Naive thymus-derived CD4-positive, alpha-beta T cell (primary cell): ENCODE measurements around the gene GPRIN3. TPM values are rescaled to one million over a fixed set of nuclear protein-coding genes. Genes with fewer than 3 reads are reported as not detected.

ENCODE experiments used
- ATAC-seq: fragments of 150-1000 bp; cut with Tn5 transposase; 2 replicates; pipeline ENCODE4 v1.10.0; 2021; ENCODE audit warnings: mild to moderate bottlenecking, moderate library complexity
- CTCF ChIA-PET: fragments of 350-600 bp; sonication (Branson Sonifier 250); formaldehyde crosslinking; loops from one replicate; lab custom pipeline; 2021; ENCODE audit warnings: antibody characterized with exemption; lab: Charles Lee
- POLR2A ChIA-PET: fragments of 350-600 bp; sonication (Branson Sonifier 250); formaldehyde crosslinking; loops from one replicate; lab custom pipeline; 2021; ENCODE audit warnings: antibody characterized with exemption, inconsistent platforms; lab: Charles Lee
- DNase-seq, 9 donors: peaks; one replicate each; pipeline versions ENCODE4 v3.0.0 to v3.0.0-alpha.2; 2020 to 2022; ENCODE audit warnings: mixed read lengths in 1 of 9
- H3K27ac ChIP-seq: one replicate; pipeline ENCODE4 v1.7.0; 2013; ENCODE audit warnings: mild to moderate bottlenecking, low read depth, low read length, moderate library complexity
- H3K27me3 ChIP-seq, 2 donors: one replicate each; pipeline ENCODE4 v1.7.0; 2013; ENCODE audit warnings: low read length in 2 of 2, mild to moderate bottlenecking in 2 of 2, moderate library complexity in 2 of 2; ENCODE audit not compliant: control insufficient read depth in 2 of 2, insufficient read depth in 2 of 2
- H3K36me3 ChIP-seq, 3 experiments: 1 replicate in 2 of 3; 2 replicates in 1 of 3; pipeline ENCODE4 v1.7.0; 2013; ENCODE audit warnings: low read length in 3 of 3, mild to moderate bottlenecking in 3 of 3, moderate library complexity in 1 of 3; ENCODE audit not compliant: insufficient read depth in 3 of 3, control insufficient read depth in 2 of 3
- H3K4me1 ChIP-seq, 2 donors: one replicate each; pipeline ENCODE4 v1.7.0; 2013; ENCODE audit warnings: low read length in 2 of 2, mild to moderate bottlenecking in 2 of 2, moderate library complexity in 1 of 2; ENCODE audit not compliant: control insufficient read depth in 2 of 2, insufficient read depth in 2 of 2
- H3K4me3 ChIP-seq: 2 replicates; pipeline ENCODE4 v1.7.0; 2013; ENCODE audit warnings: mild to moderate bottlenecking, low read length
- H3K9me3 ChIP-seq, 3 experiments: 1 replicate in 2 of 3; 2 replicates in 1 of 3; pipeline ENCODE4 v1.7.0; 2013; ENCODE audit warnings: low read length in 3 of 3; ENCODE audit not compliant: control insufficient read depth in 2 of 3
- H3K27ac Mint-ChIP-seq, 9 donors: one replicate each; pipeline ENCODE4 v1.8.0; 2020 to 2022; ENCODE audit warnings: mixed read lengths in 9 of 9, mild to moderate bottlenecking in 8 of 9, moderate library complexity in 5 of 9, inconsistent platforms in 2 of 9
- H3K27me3 Mint-ChIP-seq, 5 donors: one replicate each; pipeline ENCODE4 v1.8.0; 2021 to 2022; ENCODE audit warnings: mixed read lengths in 5 of 5, mild to moderate bottlenecking in 1 of 5
- H3K36me3 Mint-ChIP-seq, 5 donors: one replicate each; pipeline ENCODE4 v1.8.0; 2020 to 2022; ENCODE audit warnings: mixed read lengths in 5 of 5, mild to moderate bottlenecking in 3 of 5, inconsistent platforms in 1 of 5
- H3K4me1 Mint-ChIP-seq, 7 donors: one replicate each; pipeline ENCODE4 v1.8.0; 2020 to 2022; ENCODE audit warnings: mixed read lengths in 7 of 7, mild to moderate bottlenecking in 3 of 7, inconsistent platforms in 1 of 7
- H3K4me3 Mint-ChIP-seq, 10 donors: one replicate each; pipeline ENCODE4 v1.8.0; 2020 to 2022; ENCODE audit warnings: mild to moderate bottlenecking in 10 of 10, mixed read lengths in 10 of 10, moderate library complexity in 6 of 10, inconsistent platforms in 2 of 10
- H3K9me3 Mint-ChIP-seq, 11 donors: one replicate each; pipeline ENCODE4 v1.8.0; 2020 to 2022; ENCODE audit warnings: mixed read lengths in 11 of 11, mild to moderate bottlenecking in 4 of 11, inconsistent platforms in 1 of 11, moderate library complexity in 1 of 11
- intact Hi-C, 2 donors: fragments of 100-400 bp; cut with micrococcal nuclease; formaldehyde crosslinking; loops; one replicate each; pipeline ENCODE4 v1.15.1; 2023
- polyA plus RNA-seq, 2 donors: library from polyadenylated mRNA; unstranded; fragments of 300-500 nt; fragmentation: Illumina TruSeq; gene quantifications; one replicate each; pipeline ENCODE4 v1.2.3, GENCODE V29; 2021
- total RNA-seq, 6 experiments: library from RNA in 5 of 6; stranded (reverse) in 5 of 6; gene quantifications; 1 replicate in 5 of 6; 2 replicates in 1 of 6; pipeline ENCODE4 v1.2.3 and lab custom pipeline; 2021 to 2026

Gene GPRIN3
- total and polyA plus RNA-seq, 7 experiments from 2014 or later = 7.3 to 55.5 (median 11.2) TPM

- ChIA-PET POLR2A (no interaction called here), CTCF (no interaction called here)
- DNase-seq = no peak
- Mint-ChIP-seq H3K36me3 (peaks cover 6 to 45% (median 31%) of the 10 kb centered on the region in 5 donors), H3K27me3 (no peaks in the 10 kb centered on the region), H3K4me1 (peaks cover 37 to 78% (median 71%) of the 10 kb centered on the region in 7 donors), H3K4me3 (no peak overlapping the region), H3K9me3 (peaks cover 0 to 12% (median 3%) of the 10 kb centered on the region in 11 donors), H3K27ac (peak overlapping the region in 1 of 9 donors; percentile 47)
- no peak for ATAC-seq
- H3K4me1 ChIP-seq = peaks cover 7 to 36% of the 10 kb centered on the region in 2 donors
- no peaks in the 10 kb centered on the region for H3K36me3 ChIP-seq
- H3K27me3 ChIP-seq = no peaks in the 10 kb centered on the region
- no peak overlapping the region for H3K27ac ChIP-seq
- intact Hi-C loops = loop anchor here in 1 of 2 donors (1.0 kb wide), 1 partner anchor 8 kb away; no protein-coding TSS in a partner anchor
- no peak overlapping the region for H3K4me3 ChIP-seq
- H3K9me3 ChIP-seq = no peaks in the 10 kb centered on the region
These were observed 41.5 kb downstream of the GPRIN3 start for GRCh38 chr4:89266128-89266527.

- H3K4me1 Mint-ChIP-seq = peaks cover 36 to 80% (median 70%) of the 10 kb centered on the region in 7 donors
- ChIA-PET POLR2A (no interaction called here), CTCF (interaction anchor here (2.7 kb wide), 1 partner anchor 8 kb away, joined by 10 read pairs; no protein-coding TSS in a partner anchor)
- Histone ChIP-seq H3K4me1 (peaks cover 18 to 30% of the 10 kb centered on the region in 2 donors), H3K9me3 (no peaks in the 10 kb centered on the region), H3K27ac (no peak overlapping the region), H3K4me3 (no peak overlapping the region), H3K27me3 (no peaks in the 10 kb centered on the region), H3K36me3 (no peaks in the 10 kb centered on the region)
- H3K27me3 Mint-ChIP-seq = no peaks in the 10 kb centered on the region
- H3K36me3 Mint-ChIP-seq = peaks cover 6 to 36% (median 21%) of the 10 kb centered on the region in 5 donors
- ATAC-seq (no peak), DNase-seq (no peak)
- no peak overlapping the region for H3K4me3 Mint-ChIP-seq
- peaks cover 0 to 12% (median 3%) of the 10 kb centered on the region in 11 donors for H3K9me3 Mint-ChIP-seq
- peak overlapping the region in 7 of 9 donors; percentile 26 to 81 (median 56) for H3K27ac Mint-ChIP-seq
- intact Hi-C loops = no loop called here
These were observed 44.3 kb downstream of the GPRIN3 start for GRCh38 chr4:89263265-89263664.

GRCh38 chr4:89259301-89260028 lies 48.1 kb downstream of the GPRIN3 start:
- Histone ChIP-seq H3K36me3 (no peaks in the 10 kb centered on the region), H3K9me3 (no peaks in the 10 kb centered on the region), H3K4me3 (no peak overlapping the region), H3K4me1 (peaks cover 31 to 33% of the 10 kb centered on the region in 2 donors), H3K27ac (no peak overlapping the region), H3K27me3 (no peaks in the 10 kb centered on the region)
- H3K27me3 Mint-ChIP-seq = no peaks in the 10 kb centered on the region
- H3K4me3 Mint-ChIP-seq = peak overlapping the region in 1 of 10 donors; percentile 20
- no peak for ATAC-seq
- ChIA-PET POLR2A (interaction anchor here (1.2 to 2.5 kb wide), 3 partner anchors 25 to 42 kb away, joined by 5 to 7 read pairs (median 5); no protein-coding TSS in a partner anchor), CTCF (interaction anchor here (0.8 to 1.2 kb wide), 5 partner anchors 13 to 643 kb away, joined by 3 to 6 read pairs (median 3); no protein-coding TSS in a partner anchor)
- H3K4me1 Mint-ChIP-seq = peaks cover 56 to 95% (median 89%) of the 10 kb centered on the region in 7 donors
- DNase-seq = no peak
- intact Hi-C loops = no loop called here
- peaks cover 0 to 5% (median 2%) of the 10 kb centered on the region in 11 donors for H3K9me3 Mint-ChIP-seq
- H3K27ac Mint-ChIP-seq = peak overlapping the region in 8 of 9 donors; percentile 28 to 82 (median 73)
- H3K36me3 Mint-ChIP-seq = peaks cover 8 to 27% (median 12%) of the 10 kb centered on the region in 5 donors

GRCh38 chr4:89258506-89258905 lies 49.1 kb downstream of the GPRIN3 start:
- peak overlapping the region in 7 of 9 donors; percentile 77 to 87 (median 81) for H3K27ac Mint-ChIP-seq
- Histone ChIP-seq H3K27me3 (no peaks in the 10 kb centered on the region), H3K4me1 (peaks cover 23 to 25% of the 10 kb centered on the region in 2 donors), H3K36me3 (no peaks in the 10 kb centered on the region), H3K4me3 (no peak overlapping the region), H3K9me3 (no peaks in the 10 kb centered on the region), H3K27ac (no peak overlapping the region)
- POLR2A ChIA-PET = interaction anchor here (0.7 to 2.5 kb wide), 4 partner anchors 40 to 658 kb away, joined by 3 to 7 read pairs (median 4); no protein-coding TSS in a partner anchor
- ATAC-seq (no peak), DNase-seq (no peak)
- CTCF ChIA-PET = interaction anchor here (0.6 to 1.2 kb wide), 6 partner anchors 14 to 644 kb away, joined by 3 to 6 read pairs (median 4); no protein-coding TSS in a partner anchor
- H3K27me3 Mint-ChIP-seq = no peaks in the 10 kb centered on the region
- H3K36me3 Mint-ChIP-seq = peaks cover 4 to 26% (median 7%) of the 10 kb centered on the region in 5 donors
- peaks cover 48 to 93% (median 89%) of the 10 kb centered on the region in 7 donors for H3K4me1 Mint-ChIP-seq
- H3K9me3 Mint-ChIP-seq = peaks cover 0 to 8% (median 0%) of the 10 kb centered on the region in 11 donors
- H3K4me3 Mint-ChIP-seq = peak overlapping the region in 1 of 10 donors; percentile 21
- intact Hi-C loops = no loop called here

- Mint-ChIP-seq H3K27ac (peak overlapping the region; percentile 56 to 87 (median 79)), H3K36me3 (peaks cover 0 to 23% (median 4%) of the 10 kb centered on the region in 5 donors), H3K4me3 (no peak overlapping the region), H3K9me3 (peaks cover 0 to 8% (median 0%) of the 10 kb centered on the region in 11 donors), H3K27me3 (no peaks in the 10 kb centered on the region), H3K4me1 (peaks cover 45 to 90% (median 86%) of the 10 kb centered on the region in 7 donors)
- no peaks in the 10 kb centered on the region for H3K9me3 ChIP-seq
- no peak overlapping the region for H3K4me3 ChIP-seq
- ATAC-seq = peak; percentile 35
- ChIA-PET POLR2A (interaction anchor here (0.6 kb wide), 1 partner anchor 1342 kb away, joined by 4 read pairs; no protein-coding TSS in a partner anchor), CTCF (interaction anchor here (1.0 to 1.3 kb wide), 2 partner anchors 36 to 178 kb away, joined by 3 to 4 read pairs; no protein-coding TSS in a partner anchor)
- no peaks in the 10 kb centered on the region for H3K36me3 ChIP-seq
- no peak for DNase-seq
- H3K4me1 ChIP-seq = peaks cover 22 to 23% of the 10 kb centered on the region in 2 donors
- no peak overlapping the region for H3K27ac ChIP-seq
- intact Hi-C loops = loop anchor here in 1 of 2 donors (1.0 kb wide), 1 partner anchor 37 kb away; no protein-coding TSS in a partner anchor
- no peaks in the 10 kb centered on the region for H3K27me3 ChIP-seq
These were observed 50.2 kb downstream of the GPRIN3 start for GRCh38 chr4:89257376-89257775.

GRCh38 chr4:89256203-89256800 lies 51.3 kb downstream of the GPRIN3 start:
- DNase-seq (no peak), ATAC-seq (no peak)
- ChIA-PET CTCF (interaction anchor here (1.1 to 2.9 kb wide), 8 partner anchors 8 to 182 kb away, joined by 3 to 11 read pairs (median 4); no protein-coding TSS in a partner anchor), POLR2A (no interaction called here)
- H3K9me3 ChIP-seq = no peaks in the 10 kb centered on the region
- Mint-ChIP-seq H3K27ac (peak overlapping the region; percentile 56 to 87 (median 79)), H3K4me1 (peaks cover 45 to 95% (median 86%) of the 10 kb centered on the region in 7 donors), H3K4me3 (peak overlapping the region in 1 of 10 donors; percentile 38), H3K27me3 (no peaks in the 10 kb centered on the region), H3K36me3 (peaks cover 0 to 26% (median 4%) of the 10 kb centered on the region in 5 donors), H3K9me3 (peaks cover 0 to 8% (median 0%) of the 10 kb centered on the region in 11 donors)
- H3K4me1 ChIP-seq = peaks cover 19 to 23% of the 10 kb centered on the region in 2 donors
- intact Hi-C loops = loop anchor here in 1 of 2 donors (1.0 kb wide), 1 partner anchor 8 kb away; no protein-coding TSS in a partner anchor
- H3K4me3 ChIP-seq = no peak overlapping the region
- H3K27ac ChIP-seq = peak overlapping the region; percentile 15
- no peaks in the 10 kb centered on the region for H3K36me3 ChIP-seq
- no peaks in the 10 kb centered on the region for H3K27me3 ChIP-seq
